GM19395 (cell line): ENCODE measurements around the gene SERGEF.
"Not testable (repeated sequence)": the region's sequence is repeated elsewhere in the genome, so short reads cannot be mapped to it uniquely, and the experiment has no call there.

Source experiments
- ATAC-seq: cut with Tn5 transposase; IDR thresholded peaks from one replicate; pipeline ENCODE4 v1.9.1; 2021; ENCODE audit warnings: mild to moderate bottlenecking, moderate library complexity; ENCODE audit not compliant: unreplicated experiment

Gene SERGEF

DNA sequence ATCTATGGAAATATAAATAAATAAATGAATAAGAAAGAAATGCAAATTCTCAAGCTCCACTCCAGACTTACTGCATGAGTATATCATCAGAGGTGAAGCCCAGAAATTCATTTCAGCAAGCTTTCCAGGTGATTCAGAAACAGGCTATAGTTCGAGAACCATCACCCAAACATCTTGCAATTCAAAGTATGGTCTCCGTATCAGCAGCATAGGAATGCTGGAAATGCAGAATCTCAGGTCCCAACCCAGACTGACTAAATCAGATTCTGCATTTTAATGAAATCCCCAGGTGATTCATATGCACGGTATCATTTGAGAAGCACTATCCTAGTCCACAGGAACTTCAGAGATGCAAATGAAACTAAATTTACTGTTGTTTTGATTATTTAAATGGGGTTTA is 95.3 kb downstream of the SERGEF start:
- no peak for ATAC-seq

DNA sequence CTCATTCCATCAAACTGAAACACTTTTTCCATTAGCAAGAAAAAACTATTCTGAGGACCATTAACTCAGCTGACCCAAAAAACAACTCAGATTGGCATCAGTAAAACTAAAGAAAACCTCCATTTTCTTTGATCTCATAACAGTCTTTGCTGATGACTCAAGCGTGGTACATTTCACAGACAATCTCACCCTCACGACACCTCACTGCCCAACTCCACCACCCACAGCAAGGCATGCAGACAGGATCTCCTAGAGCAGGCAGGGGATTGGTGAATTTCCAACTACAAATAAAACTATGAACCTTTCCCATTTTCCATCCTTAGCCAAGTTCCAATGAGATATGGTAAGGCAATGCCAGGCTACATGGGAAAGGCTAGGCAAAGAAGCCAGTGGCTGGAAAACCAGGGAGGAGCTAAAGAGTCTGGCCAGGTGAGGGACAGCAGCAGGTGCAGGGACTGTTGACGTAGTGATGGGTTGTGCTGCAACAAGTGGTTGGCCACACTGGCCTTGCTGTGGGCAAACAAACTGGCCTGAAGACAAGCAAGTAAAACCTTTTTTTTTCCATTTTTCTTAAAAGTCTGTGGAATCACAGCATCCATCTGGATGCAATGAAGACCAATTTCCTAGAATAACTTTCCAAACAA is 97.2 kb downstream of the SERGEF start:
- no peak for ATAC-seq

DNA sequence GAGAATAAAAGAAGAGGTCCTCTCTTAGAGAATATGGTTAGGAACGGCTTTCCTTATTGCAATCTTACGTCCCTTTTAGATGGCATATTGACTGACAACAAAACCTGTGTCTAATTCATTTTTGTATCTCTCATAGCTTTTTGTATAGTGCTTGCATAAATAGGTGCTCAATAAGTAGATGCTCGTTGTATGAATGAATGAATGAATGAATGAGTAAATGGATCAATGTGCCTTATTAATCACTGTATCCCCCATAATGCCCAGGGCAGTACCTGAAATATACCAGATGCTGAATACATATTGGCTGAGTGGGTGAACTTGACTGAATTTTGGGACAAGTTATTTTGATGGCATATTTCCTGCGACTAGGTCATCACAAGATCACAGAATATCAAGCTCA is 97.9 kb downstream of the SERGEF start:
- no peak for ATAC-seq

DNA sequence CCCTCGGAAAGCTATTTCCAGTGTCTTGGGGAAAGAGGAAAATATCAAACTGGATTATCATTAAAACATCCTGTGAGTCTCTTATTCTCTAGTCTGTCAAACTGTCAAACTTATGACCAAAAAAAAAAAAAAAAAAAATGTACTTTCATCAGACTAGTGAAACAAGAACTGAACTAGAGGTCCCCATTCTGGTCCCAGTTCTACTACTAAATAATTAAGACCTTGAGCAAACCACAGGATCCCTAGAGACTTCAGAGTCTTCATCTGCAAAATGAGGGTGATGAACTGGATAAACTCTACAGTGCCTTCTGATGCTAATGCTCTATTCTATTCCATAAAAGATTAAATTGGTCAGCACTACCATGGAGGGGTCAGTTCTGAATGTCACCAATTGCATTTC is 105.8 kb downstream of the SERGEF start:
- no peak for ATAC-seq

DNA sequence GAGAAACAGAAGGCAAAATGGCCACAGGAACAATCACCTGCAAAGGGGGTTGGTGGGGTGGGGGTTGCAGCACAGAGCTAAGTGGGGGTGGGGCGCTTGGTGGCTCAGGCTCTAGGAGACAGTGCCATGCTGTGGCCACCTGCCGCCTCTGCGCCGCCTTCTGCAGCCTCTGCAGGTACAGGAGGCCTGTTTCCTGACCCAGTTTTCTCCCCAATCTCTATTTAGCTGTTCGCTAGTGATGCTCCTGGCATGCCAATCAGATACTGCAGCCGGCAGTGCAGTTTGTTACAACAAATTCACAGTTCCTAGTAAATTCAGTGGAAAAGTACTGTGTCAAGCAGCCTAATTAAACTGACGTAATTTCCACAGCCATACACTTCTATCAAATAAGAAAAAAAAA is 106.4 kb downstream of the SERGEF start:
- ATAC-seq: no peak

DNA sequence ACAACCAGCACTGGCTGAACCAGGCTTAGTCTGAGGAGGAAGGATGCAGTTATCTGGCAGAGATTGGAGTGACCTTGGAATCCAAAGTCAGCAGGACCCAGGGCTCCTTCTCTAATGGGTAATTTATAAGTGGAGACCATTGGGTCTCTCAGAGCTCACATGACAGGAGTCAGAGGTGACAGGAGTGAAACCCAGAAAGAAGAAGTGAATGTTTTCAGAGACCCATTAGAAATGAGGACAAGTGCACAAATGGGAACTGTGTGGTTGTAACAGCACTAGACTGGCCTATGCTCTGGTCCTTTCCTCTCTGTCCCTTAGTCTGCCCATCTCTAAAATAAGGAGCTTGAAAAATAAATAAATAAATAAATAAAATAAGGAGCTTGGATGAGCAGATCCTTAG is 107.4 kb downstream of the SERGEF start:
- ATAC-seq: peak; percentile 98

DNA sequence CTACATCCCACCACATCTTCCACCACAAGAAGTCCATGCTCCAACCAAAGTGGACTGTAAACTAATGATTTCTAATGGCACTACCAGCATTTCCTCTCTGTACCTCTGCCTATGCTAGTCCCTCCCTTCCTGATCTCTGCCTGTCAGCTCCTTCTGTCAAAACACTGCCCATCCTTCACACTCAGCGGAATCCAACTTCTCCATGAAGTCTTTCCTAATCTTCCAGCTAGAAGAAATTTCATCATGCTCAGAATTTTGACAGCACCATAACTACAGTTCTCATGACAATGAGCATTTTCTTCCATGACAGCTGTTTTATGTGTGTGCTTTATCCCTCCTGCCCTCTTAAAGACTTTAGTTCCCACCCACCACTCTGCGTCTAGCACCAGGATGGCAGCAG is 111.4 kb downstream of the SERGEF start:
- no peak for ATAC-seq

DNA sequence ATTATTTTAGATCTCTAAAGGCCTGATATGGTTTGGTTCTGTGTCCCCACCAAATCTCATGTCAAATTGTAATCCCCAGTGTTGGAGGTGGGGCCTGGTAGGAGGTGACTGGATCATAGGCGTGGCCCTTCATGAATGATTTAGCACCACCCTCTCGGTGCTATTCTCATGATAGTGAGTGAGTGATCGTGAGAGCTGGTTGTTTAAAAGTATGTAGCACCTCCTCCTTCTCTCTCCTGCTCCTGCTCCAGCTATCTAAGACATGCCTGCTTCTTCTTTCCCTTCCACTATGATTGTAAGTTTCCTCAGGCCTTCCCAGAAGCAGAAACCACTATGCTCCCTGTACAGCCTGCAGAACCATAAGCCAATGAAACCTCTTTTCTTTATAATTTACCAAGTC is 114.1 kb downstream of the SERGEF start:
- ATAC-seq: no peak

DNA sequence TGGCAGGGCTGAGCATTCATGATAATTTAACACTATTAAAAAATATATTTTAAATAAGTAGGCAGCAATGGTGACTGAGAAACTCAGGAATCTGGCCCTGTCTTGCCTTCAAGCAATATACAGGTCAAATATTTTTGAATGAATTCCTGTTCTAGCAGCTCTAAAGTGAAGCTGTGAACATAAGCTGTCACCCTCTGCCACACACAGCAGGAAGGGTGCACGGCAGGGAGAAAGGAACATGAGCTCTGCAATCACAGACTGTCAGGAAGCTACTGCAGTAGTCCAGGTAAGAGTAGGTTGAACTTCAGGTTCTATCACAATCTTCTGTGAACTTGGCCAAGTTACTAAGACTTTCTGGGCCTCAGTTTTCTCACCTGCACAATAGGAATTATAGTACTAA is 114.8 kb downstream of the SERGEF start:
- ATAC-seq: no peak

DNA sequence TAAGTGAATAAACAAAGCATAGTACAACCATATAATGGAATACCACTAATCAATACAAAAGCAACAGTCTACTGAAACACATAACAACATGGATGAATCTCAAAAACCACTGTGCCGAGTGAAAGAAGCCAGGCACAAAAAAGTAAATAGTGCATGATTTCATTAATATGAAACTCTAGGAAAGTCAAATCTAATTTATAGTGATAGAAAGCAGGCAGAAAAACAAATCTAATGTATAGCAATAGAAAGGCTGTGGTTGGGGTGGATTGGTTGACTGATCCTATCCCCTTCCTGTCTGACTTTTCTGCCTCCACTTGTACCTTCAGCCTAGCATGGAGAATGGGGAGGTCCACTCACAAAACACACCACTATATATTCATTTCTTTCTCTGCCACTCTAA is 115.4 kb downstream of the SERGEF start:
- no peak for ATAC-seq

DNA sequence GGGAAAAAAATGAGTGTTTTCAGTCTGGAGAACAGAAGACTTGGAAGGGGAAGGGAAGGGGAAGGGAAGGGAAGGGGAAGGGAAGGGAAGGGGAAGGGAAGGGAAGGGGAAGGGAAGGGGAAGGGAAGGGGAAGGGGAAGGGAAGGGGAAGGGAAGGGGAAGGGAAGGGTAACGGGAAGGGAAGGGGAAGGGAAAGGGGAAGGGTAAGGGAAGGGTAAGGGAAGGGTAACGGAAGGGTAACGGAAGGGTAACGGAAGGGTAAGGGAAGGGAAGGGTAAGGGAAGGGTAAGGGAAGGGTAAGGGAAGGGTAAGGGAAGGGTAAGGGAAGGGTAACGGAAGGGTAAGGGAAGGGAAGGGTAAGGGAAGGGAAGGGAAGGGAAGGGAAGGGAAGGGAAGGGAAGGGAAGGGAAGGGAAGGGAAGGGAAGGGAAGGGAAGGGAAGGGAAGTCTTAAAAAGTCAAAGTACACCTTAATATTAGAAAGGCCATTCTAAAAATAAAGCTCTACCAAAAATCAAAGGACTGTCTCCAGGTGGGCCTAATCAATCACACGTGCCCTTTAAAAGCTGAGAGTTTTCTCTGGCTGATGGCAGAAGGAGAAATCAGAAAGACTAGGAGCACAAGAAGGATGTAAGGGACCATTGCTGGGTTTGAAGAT is 116.2 kb downstream of the SERGEF start:
- not testable (repeated sequence) for ATAC-seq

DNA sequence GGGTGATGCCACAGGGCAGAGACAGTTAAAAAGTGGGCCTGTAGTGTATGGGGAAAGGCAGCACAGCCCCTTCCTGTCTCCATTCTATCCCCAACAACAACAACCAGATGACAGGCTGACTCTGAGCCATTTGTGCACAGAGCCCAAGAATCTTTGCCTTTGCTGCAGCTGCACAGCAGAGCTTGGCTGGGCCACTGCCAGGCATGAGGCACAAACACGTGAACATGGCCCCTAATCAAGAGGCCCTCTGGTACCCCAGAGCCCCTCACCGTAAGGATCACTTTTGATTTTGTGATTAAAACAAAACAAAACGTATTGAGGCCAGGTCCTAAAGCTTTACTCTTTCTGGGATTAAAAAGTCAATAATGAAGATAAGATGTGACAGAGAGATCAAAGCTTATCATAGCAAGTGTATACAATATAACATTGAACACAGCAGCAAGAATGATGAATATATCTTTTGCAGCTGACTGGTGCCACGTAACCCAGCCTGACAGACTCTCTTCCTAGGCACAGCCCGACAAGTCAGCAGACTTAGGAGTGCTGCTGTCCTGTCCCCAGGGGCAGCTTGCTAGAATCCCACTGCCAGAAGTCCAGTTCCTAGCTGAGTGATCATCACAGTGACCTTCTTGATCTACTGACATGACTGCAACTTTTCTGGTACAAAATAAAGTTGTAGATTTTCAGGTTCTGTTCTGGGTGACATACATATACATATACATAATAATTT is 117.8 kb downstream of the SERGEF start:
- no peak for ATAC-seq

DNA sequence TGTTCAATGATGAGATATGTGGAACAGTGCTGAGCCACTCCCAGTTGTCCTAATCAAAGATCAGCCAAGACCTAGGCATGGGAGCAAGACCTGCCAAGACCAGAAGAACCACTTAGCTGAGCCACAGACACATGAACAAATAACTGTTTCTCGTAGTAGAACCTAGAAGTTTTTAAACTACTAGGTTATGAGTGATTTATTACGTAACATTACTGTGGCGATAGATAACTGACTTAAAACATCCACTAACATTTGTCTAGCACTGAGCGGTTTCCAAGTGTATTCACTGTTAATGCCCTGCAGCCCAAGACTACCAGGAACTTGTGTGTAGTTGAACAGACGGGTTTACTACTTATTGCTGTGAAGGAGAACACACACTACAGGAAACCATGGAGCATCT is 120.4 kb downstream of the SERGEF start:
- no peak for ATAC-seq

DNA sequence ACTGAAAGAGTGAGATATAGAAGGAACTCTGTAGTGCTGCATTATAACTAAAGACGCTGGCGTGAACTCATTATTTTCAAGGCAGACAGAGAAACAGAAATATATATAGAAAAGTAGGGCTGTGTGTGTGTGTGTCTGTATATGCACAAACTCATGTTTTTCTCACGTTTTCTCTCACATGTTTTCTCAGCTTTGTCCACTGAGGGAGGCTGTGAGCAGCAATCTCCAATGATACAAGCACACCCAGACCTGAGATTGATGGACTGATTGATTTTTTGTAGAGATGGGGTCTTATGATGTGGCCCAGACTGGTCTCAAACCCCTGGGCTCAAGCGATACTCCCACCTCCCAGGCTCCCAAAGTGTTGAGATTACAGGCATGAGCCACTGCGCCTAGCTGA is 122.5 kb downstream of the SERGEF start:
- ATAC-seq: no peak

DNA sequence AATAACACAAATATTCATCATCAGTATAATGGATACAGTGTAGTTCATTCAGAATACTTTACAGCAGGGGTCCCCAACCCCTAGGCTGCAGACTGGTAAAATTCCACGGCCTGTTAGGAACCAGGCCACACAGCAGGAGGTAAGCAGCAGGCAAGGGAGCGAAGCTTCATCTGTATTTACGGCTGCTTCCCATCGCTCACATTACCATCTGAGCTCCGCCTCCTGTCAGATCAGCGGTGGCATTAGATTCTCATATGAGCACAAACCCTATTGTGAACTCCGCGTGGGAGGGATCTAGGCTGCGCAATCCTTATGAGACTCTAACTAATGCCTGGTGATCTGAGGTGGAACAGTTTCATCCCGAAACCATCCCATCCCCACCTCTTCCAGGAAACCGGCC is 125.1 kb downstream of the SERGEF start:
- no peak for ATAC-seq

DNA sequence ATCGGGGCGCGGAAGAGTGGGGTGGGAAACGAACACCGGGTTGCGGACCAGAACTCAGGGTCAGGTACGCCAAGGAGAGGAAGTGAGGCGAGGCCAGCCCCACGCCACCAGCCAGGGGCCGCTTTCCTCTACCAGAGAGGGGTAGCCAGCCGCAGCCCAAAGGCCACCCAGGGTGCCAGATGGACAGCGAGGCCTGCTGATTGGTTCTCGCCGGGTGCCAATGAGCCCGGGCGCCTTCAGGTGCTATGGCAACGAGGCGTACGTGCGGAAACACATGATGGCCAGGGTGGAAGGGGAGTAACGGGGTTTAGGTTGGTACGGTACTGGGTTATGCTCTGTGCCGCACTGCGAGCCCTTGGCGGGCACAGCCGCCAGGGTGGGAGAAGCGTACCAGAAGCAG is 128.9 kb downstream of the SERGEF start:
- ATAC-seq: no peak

DNA sequence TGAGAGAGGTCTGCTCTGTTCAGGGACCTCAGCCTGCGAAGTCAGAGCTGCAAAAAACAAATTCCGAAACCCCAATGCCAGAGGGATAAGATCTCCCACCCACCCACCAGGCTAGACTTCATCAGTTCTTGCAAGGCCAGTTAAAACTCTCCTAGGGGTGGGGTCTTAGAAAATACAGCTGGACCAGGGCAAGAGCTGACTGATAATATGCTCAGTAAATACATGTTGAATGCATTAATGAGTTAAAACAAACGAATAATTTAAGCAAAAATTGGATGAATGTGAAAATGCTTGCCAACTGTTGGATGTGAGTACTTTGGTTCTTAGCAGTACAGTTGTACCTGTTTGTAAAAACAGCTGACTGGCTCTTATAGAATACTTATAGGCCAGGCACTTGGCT is 129.8 kb downstream of the SERGEF start:
- ATAC-seq: no peak

DNA sequence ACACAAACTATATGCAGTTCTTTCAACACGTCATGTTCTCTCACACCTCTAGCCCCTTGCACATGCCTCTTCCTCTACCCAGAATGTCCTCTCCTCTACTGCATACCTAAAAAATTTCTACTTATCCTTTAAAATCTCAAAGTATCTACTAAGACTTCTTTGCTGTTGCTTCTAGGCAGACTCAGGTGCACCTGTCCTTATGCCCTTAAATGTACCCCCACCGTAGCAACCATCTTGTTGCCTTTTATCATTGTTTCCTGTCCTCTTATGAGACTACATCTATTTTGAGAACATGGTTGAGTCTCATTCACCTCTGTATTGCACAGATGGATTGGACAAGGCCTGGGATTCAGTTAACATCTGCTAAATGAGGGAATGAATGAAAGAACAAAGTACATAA is 134.1 kb downstream of the SERGEF start:
- ATAC-seq: no peak

DNA sequence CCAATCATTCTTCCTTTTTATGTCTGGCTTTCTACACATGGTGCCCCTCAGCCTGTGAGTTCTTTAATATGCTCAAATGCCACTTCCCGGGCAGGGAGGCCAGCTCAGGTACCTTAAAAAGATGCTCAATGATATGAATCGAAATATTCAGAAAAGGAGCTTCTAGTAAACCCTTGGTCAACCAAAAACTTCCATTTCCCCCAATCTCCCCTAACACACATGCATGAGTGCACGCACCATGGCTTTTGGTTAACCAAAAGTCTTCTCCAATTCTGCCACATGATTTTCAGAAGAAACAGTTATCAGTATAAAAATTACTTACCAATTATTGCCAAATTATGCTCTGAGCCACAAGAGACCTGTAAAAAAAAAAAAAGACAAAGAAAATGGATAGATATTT is 135.0 kb downstream of the SERGEF start:
- no peak for ATAC-seq

DNA sequence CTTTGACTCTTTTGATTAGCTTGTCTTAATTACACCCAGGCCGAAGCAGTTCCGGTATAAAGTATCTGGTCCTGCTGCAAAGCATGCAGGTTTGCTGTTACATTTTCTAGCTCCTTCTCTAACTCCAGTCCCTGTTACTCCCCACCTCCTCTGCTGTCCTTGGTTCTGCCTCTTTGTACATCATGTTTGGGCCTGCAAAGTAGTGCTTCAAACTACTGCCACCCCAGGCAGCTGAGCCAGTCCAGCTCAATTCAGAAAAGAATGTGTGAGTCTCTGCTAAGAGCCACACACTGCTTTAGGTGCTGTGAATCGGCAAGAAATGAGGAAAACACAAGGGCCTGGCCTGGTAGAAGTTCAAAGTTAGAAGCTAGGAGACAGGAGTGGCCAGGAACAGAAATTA is 136.0 kb downstream of the SERGEF start:
- no peak for ATAC-seq

DNA sequence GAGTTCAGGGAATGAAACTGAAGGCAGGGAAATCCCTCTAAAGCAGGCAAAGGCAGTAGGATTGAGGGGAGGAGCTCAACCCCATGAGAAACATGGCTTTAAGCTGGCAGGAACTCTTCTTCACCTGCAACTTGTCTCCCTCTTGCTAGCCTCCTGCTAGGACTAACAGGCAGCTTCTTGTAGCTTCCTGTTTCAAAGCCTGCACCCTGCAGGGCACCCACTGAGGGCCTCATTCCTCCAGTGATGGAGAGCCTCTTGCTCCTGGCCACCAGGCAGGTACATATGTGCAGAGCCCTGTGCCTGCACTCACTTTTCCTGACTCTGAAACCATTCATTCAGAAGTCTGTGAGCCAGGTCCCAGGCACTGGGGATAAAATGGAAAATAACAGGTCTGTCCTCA is 137.0 kb downstream of the SERGEF start:
- ATAC-seq: no peak

DNA sequence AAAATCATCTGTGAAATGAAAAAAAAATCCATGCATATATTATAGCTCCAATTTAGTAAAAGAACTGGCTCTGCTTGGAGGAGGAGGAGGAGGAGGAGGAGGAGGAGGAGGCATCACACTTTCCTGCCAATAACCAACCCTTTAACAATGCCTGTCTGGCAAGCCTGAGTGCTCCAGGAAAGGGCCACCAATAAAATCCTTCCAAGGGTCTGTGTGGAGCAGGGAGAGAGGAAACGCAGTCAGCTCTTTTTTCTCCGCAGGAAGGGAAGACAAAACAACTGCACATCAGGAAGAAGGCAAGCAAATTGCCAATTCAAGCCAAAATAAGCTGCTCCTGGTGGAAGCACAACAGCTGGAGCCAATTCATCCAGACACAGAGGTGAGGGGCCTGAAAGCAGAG is 139.3 kb downstream of the SERGEF start:
- ATAC-seq: no peak
